Testis (tissue), 3 donors: ENCODE results near the gene ANKRD33. TPM values are rescaled to one million over a fixed set of nuclear protein-coding genes. Genes with fewer than 3 reads are reported as not detected.

Experiments used
- DNase-seq: peaks from one replicate; pipeline ENCODE4 v3.0.0-alpha.2; 2019
- H3K27ac ChIP-seq, 2 donors: fragments of 200-600 bp; sonication (generic); one replicate each; pipeline ENCODE4 v1.5.1; 2019
- H3K27me3 ChIP-seq: fragments of 200-600 bp; sonication (generic); one replicate; pipeline ENCODE4 v1.5.1; 2019
- H3K36me3 ChIP-seq: fragments of 200-600 bp; sonication (generic); one replicate; pipeline ENCODE4 v1.5.1; 2017; ENCODE audit warnings: low read depth; ENCODE audit errors: missing control alignments
- H3K4me1 ChIP-seq: fragments of 200-600 bp; sonication (generic); one replicate; pipeline ENCODE4 v1.5.1; 2019
- H3K4me3 ChIP-seq, 2 donors: fragments of 200-600 bp; sonication (generic); one replicate each; pipeline ENCODE4 v1.5.1; 2017 to 2019
- H3K9me3 ChIP-seq: fragments of 200-600 bp; sonication (generic); one replicate; pipeline ENCODE4 v1.5.1; 2017
- POLR2A ChIP-seq: fragments of 450-650 bp; IDR thresholded peaks from one replicate; pipeline ENCODE4 v1.6.1; 2017; ENCODE audit warnings: antibody characterized with exemption, mild to moderate bottlenecking, moderate library complexity
- WGBS, 2 donors: methylation state at CpG; one replicate each; pipeline ENCODE4 v1.1.5; 2018; 5-methylcytosine and 5-hydroxymethylcytosine counted together
- intact Hi-C: fragments of 100-400 bp; cut with DNase I; formaldehyde crosslinking; loops from one replicate; pipeline ENCODE4 v1.15.1; 2023; ENCODE audit warnings: low total_unique reads
- polyA plus RNA-seq: library from polyadenylated mRNA; stranded (reverse); fragments of 350-450 nt; fragmentation: Illumina TruSeq; extraction: RNeasy Lipid Tissue Mini Kit (QIAGEN cat#74804); gene quantifications from one replicate; pipeline ENCODE4 v1.2.3, GENCODE V29; 2014; ENCODE audit warnings: low read depth, low replicate concordance; ENCODE audit not compliant: insufficient read depth
- total RNA-seq, 2 donors: library from RNA; depleted of rRNA; stranded (reverse); fragments of >200 nt; gene quantifications; one replicate each; pipeline ENCODE4 v1.2.3, GENCODE V29; 2016
- TF ChIP-seq, protein P1 (sequence below), 3 experiments: fragments of 450-650 bp in 2 of 3; fragments of 200-600 bp in 1 of 3; sonication (generic) in 1 of 3; IDR thresholded peaks; one replicate each; pipeline ENCODE4 v1.5.1; 2016 to 2019; ENCODE audit warnings: antibody characterized with exemption in 3 of 3, mild to moderate bottlenecking in 2 of 3, moderate library complexity in 1 of 3

Gene ANKRD33
- total and polyA plus RNA-seq, 3 donors from 2014 or later: 0.25 to 0.68 TPM; not detected in 1

DNA sequence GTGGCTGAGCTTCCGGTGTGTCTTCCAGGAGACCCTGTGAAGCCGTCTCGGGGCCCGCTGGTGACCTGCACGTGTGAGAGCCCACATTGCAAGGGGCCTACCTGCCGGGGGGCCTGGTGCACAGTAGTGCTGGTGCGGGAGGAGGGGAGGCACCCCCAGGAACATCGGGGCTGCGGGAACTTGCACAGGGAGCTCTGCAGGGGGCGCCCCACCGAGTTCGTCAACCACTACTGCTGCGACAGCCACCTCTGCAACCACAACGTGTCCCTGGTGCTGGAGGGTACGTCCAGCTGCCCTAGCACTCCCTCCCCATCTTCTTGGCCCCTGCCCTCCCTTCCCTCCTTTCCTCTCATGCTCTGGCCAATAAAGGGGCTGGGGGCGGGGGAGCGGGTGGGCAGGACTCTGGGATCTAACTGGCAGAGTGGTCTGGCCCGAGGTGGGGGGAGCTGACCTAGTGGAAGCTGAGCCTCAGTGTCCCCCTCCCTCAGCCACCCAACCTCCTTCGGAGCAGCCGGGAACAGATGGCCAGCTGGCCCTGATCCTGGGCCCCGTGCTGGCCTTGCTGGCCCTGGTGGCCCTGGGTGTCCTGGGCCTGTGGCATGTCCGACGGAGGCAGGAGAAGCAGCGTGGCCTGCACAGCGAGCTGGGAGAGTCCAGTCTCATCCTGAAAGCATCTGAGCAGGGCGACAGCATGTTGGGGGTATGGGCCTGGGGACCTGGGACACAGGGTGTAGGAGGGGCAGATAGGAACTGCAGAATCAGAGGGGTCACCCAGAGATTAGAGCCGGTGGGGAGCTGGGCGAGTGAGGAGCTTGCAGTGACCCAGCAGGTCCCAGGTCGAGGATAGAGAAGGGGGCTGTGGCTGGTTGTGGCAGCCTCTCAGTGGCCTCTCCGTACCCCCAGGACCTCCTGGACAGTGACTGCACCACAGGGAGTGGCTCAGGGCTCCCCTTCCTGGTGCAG, 25.4 kb downstream of the ANKRD33 start:
- Histone ChIP-seq H3K36me3 (no peaks in the 10 kb centered on the region), H3K4me1 (peaks cover 12% of the 10 kb centered on the region), H3K27me3 (no peaks in the 10 kb centered on the region), H3K4me3 (no peak overlapping the region), H3K27ac (no peak overlapping the region), H3K9me3 (no peaks in the 10 kb centered on the region)
- 79 to 81% methylated on average over 10 to 30 of the region's 30 CpGs for WGBS, 2 donors
- TF ChIP-seq POLR2A: no peak
- TF ChIP-seq, protein P1, sequence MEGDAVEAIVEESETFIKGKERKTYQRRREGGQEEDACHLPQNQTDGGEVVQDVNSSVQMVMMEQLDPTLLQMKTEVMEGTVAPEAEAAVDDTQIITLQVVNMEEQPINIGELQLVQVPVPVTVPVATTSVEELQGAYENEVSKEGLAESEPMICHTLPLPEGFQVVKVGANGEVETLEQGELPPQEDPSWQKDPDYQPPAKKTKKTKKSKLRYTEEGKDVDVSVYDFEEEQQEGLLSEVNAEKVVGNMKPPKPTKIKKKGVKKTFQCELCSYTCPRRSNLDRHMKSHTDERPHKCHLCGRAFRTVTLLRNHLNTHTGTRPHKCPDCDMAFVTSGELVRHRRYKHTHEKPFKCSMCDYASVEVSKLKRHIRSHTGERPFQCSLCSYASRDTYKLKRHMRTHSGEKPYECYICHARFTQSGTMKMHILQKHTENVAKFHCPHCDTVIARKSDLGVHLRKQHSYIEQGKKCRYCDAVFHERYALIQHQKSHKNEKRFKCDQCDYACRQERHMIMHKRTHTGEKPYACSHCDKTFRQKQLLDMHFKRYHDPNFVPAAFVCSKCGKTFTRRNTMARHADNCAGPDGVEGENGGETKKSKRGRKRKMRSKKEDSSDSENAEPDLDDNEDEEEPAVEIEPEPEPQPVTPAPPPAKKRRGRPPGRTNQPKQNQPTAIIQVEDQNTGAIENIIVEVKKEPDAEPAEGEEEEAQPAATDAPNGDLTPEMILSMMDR (IDR thresholded peaks at IDR 0.05): no peak
- no peak for DNase-seq
- intact Hi-C loops: no loop called here

GRCh38 chr12:51914034-51914923, 26.4 kb downstream of the ANKRD33 start:
- Histone ChIP-seq H3K27me3 (no peaks in the 10 kb centered on the region), H3K9me3 (no peaks in the 10 kb centered on the region), H3K4me1 (peaks cover 12% of the 10 kb centered on the region), H3K4me3 (no peak overlapping the region), H3K36me3 (no peaks in the 10 kb centered on the region), H3K27ac (no peak overlapping the region)
- intact Hi-C loops: no loop called here
- DNase-seq: no peak
- 89 to 91% methylated on average over 15 to 17 of the region's 17 CpGs for WGBS, 2 donors
- TF ChIP-seq, protein P1 (IDR thresholded peaks at IDR 0.05): no peak
- no peak for TF ChIP-seq POLR2A

DNA sequence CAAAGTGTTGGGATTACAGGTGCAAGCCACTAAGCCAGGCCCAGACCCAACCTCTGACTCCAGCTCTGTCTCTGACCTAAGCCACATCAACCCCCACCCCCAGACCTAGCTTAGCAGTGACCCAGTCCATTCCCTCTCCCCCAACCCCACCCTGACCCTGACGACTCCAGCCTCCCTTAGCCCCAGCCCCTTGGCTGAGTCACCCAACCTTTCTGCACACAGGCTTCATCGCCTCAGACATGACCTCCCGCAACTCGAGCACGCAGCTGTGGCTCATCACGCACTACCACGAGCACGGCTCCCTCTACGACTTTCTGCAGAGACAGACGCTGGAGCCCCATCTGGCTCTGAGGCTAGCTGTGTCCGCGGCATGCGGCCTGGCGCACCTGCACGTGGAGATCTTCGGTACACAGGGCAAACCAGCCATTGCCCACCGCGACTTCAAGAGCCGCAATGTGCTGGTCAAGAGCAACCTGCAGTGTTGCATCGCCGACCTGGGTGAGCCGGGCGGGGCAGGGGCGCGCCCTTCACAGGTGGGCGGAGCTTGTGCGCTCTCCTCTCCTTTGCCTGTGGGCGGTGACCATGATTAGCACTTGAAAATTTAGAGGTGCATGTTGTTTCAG, 27.2 kb downstream of the ANKRD33 start:
- Histone ChIP-seq H3K9me3 (no peaks in the 10 kb centered on the region), H3K36me3 (no peaks in the 10 kb centered on the region), H3K4me1 (peaks cover 11% of the 10 kb centered on the region), H3K27me3 (no peaks in the 10 kb centered on the region), H3K27ac (no peak overlapping the region), H3K4me3 (no peak overlapping the region)
- TF ChIP-seq, protein P1 (IDR thresholded peaks at IDR 0.05): no peak
- no peak for TF ChIP-seq POLR2A
- DNase-seq: no peak
- 66 to 68% methylated on average over 23 to 28 of the region's 28 CpGs for WGBS, 2 donors
- intact Hi-C loops: no loop called here

GRCh38 chr12:51915951-51916350, 28.0 kb downstream of the ANKRD33 start:
- Histone ChIP-seq H3K27me3 (no peaks in the 10 kb centered on the region), H3K4me3 (no peak overlapping the region), H3K4me1 (peaks cover 9% of the 10 kb centered on the region), H3K36me3 (no peaks in the 10 kb centered on the region), H3K9me3 (no peaks in the 10 kb centered on the region), H3K27ac (no peak overlapping the region)
- 94 to 97% methylated on average over 10 to 11 of the region's 11 CpGs for WGBS, 2 donors
- no peak for DNase-seq
- intact Hi-C loops: no loop called here
- TF ChIP-seq, protein P1 (IDR thresholded peaks at IDR 0.05): no peak
- TF ChIP-seq POLR2A: no peak
